ENCODE results near the gene RCAN1.
A peak's percentile ranks its signal among the peaks of the same experiment; 100 is the strongest.

DNA sequence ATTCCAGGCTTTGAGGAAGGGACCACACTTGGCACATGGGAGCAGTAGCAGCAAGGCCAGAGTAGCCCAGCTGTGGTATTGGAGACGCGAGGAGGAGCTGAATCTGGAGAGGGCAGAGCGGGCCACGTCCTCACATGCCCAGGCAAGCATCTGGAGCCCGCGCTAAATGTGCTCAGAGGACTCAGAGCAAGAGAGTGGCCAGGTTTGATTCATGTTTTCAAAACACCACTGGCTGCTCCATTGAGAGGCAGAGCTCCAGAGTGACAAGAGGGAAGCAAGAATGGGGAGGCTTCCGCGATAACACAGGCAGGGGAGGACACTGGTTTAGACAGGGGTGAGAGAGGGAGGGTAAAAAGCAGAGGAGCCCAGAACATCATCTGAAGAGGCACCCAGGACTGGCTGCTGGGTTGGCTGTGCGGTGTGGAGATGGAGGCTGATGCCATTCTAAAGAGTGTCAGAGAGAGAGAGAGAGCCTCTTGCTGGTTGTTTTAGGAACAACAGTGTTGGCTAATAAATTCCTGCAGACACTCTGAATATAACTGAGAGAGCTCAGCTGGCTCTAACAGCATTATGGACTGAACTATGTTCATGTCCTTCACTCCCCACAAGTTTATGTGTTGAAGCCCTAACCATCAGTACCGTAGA, 32.3 kb downstream of the RCAN1 start:
- TF ChIP-seq YY1 (IDR thresholded peaks at IDR 0.05; ENCODE audit: low read depth) (no peak), EP300 (IDR thresholded peaks at IDR 0.05; ENCODE audit: borderline replicate concordance) (no peak), NFIC (IDR thresholded peaks at IDR 0.05) (no peak), CREB1 (IDR thresholded peaks at IDR 0.05; ENCODE audit: low read depth) (no peak), TAF1 (IDR thresholded peaks at IDR 0.05; ENCODE audit: low read depth) (no peak), RAD21 (IDR thresholded peaks at IDR 0.05; ENCODE audit: low read depth) (peak; percentile 59), FOXM1 (IDR thresholded peaks at IDR 0.05; ENCODE audit: borderline replicate concordance, low read depth) (no peak), TCF12 (IDR thresholded peaks at IDR 0.05; ENCODE audit: low read depth) (no peak), CEBPB (IDR thresholded peaks at IDR 0.05) (no peak), TEAD4 (IDR thresholded peaks at IDR 0.05) (no peak)
- TF ChIP-seq, protein P1, sequence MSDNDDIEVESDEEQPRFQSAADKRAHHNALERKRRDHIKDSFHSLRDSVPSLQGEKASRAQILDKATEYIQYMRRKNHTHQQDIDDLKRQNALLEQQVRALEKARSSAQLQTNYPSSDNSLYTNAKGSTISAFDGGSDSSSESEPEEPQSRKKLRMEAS (IDR thresholded peaks at IDR 0.05): no peak
- TF ChIP-seq, protein P2, sequence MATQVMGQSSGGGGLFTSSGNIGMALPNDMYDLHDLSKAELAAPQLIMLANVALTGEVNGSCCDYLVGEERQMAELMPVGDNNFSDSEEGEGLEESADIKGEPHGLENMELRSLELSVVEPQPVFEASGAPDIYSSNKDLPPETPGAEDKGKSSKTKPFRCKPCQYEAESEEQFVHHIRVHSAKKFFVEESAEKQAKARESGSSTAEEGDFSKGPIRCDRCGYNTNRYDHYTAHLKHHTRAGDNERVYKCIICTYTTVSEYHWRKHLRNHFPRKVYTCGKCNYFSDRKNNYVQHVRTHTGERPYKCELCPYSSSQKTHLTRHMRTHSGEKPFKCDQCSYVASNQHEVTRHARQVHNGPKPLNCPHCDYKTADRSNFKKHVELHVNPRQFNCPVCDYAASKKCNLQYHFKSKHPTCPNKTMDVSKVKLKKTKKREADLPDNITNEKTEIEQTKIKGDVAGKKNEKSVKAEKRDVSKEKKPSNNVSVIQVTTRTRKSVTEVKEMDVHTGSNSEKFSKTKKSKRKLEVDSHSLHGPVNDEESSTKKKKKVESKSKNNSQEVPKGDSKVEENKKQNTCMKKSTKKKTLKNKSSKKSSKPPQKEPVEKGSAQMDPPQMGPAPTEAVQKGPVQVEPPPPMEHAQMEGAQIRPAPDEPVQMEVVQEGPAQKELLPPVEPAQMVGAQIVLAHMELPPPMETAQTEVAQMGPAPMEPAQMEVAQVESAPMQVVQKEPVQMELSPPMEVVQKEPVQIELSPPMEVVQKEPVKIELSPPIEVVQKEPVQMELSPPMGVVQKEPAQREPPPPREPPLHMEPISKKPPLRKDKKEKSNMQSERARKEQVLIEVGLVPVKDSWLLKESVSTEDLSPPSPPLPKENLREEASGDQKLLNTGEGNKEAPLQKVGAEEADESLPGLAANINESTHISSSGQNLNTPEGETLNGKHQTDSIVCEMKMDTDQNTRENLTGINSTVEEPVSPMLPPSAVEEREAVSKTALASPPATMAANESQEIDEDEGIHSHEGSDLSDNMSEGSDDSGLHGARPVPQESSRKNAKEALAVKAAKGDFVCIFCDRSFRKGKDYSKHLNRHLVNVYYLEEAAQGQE (IDR thresholded peaks at IDR 0.05; ENCODE audit: low read depth): no peak

Data from Ishikawa (cell line).